ENCODE data around the gene LMTK3.

LMTK3 gene

GRCh38 chr19:48443731-48444128, 67.9 kb downstream of the LMTK3 start:
- no peak for DNase-seq

DNA sequence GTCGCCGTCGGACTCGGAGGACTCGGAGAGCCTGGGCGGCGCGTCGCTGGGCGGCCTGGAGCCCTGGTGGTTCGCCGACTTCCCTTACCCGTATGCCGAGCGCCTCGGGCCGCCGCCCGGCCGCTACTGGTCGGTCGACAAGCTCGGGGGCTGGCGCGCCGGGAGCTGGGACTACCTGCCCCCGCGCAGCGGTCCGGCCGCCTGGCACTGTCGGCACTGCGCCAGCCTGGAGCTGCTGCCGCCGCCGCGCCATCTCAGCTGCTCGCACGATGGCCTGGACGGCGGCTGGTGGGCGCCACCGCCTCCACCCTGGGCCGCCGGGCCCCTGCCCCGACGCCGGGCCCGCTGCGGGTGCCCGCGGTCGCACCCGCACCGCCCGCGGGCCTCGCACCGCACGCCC, 68.4 kb downstream of the LMTK3 start:
- no peak for DNase-seq

- DNase-seq: no peak
Measured at GRCh38 chr19:48442116-48443035, 69.3 kb downstream of the LMTK3 start.

DNA sequence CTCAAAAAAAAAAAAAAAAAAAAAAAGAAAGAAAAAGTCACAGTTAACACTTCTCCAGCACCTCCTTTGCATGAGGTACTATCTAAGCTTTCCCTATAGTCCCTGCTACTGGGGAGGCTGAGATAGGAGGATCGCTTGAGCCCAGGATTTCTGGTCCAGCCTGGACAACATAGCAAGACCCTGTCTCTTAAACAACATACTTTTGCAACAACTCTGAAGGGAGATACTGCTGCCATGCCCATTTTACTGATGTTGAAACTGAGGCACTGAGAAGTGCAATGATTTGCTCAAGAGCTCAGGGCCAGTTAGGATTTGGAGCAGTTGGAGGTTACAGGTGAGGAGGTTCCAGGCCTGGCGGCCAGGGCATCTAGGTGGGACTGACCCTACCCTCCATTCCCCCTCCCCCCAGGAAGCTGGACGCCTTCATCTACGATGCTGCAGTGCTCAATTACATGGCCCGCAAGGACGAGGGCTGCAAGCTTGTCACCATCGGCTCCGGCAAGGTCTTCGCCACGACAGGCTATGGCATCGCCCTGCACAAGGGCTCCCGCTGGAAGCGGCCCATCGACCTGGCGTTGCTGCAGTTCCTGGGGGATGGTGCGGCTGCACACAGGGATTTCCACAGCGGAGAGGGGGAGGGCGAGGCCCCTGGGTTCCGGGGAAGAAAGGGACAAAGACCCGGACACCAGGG, 70.1 kb downstream of the LMTK3 start:
- no peak for DNase-seq

DNA sequence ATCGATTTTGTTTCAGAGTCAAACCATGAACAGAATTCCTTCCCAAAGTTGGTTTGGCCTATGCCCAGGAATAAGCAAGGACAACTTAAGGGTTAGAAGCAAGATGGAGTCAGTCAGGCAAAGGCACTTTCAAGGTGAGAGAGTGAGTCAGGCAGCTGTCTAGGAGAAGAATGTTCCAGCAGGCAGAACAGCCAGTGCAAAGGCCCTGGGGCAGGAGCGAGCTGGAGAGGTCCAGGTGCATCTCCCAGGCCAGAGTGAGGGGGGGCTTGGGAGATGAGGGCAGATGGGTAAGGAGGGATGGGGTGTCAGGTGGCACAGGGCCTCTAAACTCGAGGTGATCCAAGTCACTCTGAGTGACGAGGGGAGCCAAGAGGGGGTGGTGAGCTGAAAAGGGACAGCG, 75.0 kb downstream of the LMTK3 start:
- DNase-seq: no peak

Data from central memory CD4-positive, alpha-beta T cell (primary cell).